HG03175 (cell line): Measurements from ENCODE around the gene PROB1.
"Not testable (repeated sequence)": the region's sequence is repeated elsewhere in the genome, so short reads cannot be mapped to it uniquely, and the experiment has no call there.

Experiments used
- ATAC-seq: cut with Tn5 transposase; IDR thresholded peaks from one replicate; pipeline ENCODE4 v1.9.1; 2021; ENCODE audit warnings: mild to moderate bottlenecking, moderate library complexity; ENCODE audit not compliant: unreplicated experiment

PROB1 gene

DNA sequence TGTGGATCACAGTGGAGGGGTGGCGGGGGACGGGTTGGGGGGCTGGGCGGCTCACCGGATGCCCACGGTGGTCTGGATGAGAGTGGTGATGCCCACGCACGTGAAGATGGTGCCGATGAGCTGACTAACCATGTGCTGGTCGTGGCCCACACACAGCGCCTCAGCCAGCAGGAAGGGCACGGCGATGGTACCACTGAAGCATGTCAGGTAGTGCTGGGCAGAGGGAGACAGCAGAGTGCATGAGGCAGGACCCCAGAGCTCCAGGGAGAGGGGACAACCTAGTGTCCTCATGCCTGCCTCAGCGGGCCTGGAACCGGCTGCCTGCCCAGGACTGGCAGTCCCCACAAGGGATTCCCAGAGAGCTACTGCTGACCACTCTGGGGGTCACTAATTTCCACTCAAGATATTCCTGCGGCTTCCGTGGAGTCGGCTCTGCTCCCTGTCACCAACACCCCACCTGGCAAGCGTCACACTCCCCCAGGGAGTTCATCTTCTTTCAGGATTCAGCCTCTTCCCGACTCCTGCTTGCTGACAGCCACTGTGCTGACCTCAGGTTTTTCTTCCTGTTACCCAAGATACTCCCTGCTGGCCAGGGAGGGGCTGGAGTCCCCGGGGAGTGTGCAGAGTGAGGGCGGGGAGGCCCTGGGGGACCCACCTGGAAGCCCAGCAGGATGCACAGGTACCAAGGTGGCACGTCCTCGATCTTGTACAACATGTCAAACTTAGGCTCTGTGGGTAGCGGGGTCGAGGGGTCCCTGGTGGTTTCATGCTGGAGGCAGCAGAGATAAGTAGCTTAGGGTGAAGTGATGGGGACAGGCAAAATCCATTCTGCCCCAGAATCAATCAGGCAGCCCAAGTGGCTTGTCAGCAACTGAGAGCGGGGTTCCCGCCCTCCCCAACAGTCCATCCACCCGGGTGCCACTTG lies 12.8 kb downstream of the PROB1 start:
- no peak for ATAC-seq

DNA sequence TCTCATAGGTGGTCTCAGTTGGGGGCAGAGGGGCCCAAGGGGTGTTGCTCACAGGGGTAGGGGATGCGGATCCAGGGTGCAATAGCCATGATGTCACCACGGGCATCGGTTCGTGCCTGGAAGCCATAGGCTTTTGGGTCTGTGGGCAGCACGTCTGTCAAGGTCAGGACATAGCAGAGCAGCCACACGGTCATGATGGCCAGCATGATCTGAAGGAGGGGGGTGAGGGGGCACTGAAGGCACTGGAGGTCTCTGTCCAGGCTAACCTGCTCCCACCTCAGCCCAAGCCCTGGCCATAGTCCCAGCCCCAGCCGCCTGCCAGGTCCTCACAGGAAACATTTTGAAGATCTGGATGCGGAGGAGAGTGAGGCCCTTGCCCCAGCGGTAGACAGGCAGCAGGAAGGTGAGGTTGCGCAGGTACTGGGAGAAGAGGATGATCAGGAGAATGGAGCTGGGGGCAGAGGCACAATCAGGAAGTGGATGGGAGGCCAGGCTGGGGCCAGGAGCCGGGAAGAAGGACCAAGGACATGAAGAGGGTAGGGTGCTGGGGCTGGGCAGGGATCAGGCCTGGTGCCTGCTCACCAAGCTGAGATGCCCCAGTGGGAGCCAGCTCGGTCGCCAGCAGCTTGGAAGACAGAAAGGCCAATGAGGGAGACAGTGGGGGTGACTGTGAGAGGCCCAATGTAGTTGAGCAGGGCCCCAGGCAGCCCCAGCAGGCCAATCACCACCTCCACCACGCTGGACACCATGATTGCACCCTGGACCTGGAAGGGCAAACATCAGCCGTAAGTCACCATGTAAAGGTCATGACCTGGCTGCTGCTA lies 15.1 kb downstream of the PROB1 start:
- ATAC-seq = no peak

DNA sequence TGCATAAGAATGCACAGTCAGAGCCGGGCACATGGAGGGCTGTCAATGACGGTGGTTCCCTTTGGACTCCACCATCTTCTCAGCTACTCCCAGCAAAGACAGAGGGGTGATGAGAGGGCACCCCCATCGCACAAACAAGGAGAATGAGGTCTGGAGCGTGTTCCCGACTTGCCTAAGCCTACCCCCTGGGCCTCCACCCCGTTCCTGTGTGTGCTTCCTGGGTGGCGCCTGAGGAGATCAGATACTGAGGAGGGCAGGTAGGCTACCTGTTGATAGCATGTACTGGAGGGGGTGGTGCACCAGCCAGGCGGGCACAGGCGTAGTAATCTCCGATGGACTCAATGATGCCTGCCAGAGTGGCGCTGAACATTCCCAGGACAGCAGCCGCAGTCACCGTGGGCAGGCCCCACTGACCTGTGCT lies 16.0 kb downstream of the PROB1 start:
- ATAC-seq = no peak

DNA sequence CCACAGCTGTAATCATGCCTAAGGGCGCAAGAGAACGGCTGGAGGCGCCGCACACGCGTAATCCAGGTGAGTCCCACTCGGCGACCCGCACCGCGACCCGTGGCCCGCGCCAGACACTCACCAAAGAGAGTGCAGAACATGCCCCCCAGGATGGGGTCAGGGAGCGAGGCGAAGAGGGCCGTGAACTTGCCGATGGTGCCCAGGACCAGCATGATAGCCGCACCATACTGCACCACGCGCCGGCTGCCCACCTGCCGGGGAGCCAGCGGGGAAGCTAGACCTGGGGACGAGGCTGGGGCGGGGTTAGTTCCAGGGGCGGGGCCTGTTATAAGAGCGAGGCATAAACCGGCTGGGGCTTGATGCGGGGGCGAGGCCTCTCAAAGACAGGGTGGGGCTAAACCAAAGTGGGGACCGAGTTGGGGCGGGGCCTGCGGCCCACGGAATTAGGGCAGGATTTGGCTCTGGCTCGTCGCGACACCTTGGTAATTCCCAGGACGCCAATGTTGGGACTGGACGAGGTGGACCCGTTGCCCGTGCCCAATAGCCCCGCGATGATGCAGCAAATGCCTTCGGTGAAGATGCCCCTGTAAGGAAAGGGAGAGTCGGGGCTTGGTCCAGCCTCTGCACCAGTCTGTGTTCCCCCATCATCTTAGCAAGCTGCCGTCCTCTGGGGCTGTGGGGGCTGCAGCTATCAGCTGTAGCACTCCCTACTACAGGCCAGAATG lies 16.6 kb downstream of the PROB1 start:
- ATAC-seq = no peak

DNA sequence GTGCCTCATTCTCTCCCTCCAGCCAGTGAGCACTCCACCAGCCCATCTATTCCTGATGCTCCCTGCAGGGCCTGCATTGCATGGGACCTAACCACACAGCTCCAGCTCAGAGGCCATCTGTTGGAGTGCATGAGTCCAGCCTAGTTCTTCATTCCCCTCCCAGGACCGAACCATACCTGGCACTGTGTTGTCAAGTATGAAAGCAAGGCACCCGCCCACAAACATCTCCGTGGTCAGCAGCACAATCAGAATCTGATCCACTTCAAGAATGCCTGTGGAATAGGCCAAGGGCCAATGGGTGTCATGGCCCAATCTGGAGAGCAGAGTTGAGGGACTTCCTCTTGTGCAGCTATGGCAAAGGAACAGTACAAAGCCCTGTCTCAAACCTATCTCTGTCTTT lies 17.7 kb downstream of the PROB1 start:
- no peak for ATAC-seq

DNA sequence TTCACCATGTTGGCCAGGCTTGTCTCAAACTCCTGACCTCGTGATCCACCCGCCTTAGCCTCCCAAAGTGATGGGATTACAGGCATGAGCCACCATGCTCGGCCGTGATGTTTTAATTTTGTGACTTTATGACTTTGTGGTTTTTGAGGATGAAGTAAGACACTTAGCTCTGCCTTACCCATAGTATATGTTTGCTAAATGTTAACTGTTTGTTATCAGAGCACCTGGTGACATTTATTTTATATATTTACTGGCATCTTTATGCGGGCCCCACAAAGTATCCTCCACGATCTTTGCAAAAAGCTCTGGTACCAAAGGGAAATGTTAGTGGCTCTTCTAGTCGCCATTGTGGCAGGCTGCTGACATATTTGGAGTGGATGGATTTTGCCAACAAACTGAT lies 18.5 kb downstream of the PROB1 start:
- ATAC-seq = no peak

DNA sequence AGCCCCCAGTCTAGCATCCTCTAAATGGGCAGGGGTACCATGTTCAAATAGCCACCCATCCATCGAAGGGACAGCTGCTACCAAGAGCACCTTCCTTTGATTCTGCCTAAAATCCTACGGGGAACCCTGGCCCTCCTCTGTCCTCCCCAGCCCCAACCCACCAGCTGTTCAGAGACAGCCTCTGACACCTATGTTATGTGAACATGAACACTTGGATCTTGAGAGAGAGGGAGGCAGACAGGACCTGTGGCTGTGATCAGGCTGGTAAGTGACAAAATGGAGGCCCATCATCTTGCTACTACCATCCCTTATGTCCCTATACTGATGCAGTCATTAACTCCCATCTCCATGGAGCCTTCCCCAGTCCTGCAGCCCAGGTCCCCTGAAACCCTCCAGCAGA lies 20.0 kb downstream of the PROB1 start:
- ATAC-seq = no peak

DNA sequence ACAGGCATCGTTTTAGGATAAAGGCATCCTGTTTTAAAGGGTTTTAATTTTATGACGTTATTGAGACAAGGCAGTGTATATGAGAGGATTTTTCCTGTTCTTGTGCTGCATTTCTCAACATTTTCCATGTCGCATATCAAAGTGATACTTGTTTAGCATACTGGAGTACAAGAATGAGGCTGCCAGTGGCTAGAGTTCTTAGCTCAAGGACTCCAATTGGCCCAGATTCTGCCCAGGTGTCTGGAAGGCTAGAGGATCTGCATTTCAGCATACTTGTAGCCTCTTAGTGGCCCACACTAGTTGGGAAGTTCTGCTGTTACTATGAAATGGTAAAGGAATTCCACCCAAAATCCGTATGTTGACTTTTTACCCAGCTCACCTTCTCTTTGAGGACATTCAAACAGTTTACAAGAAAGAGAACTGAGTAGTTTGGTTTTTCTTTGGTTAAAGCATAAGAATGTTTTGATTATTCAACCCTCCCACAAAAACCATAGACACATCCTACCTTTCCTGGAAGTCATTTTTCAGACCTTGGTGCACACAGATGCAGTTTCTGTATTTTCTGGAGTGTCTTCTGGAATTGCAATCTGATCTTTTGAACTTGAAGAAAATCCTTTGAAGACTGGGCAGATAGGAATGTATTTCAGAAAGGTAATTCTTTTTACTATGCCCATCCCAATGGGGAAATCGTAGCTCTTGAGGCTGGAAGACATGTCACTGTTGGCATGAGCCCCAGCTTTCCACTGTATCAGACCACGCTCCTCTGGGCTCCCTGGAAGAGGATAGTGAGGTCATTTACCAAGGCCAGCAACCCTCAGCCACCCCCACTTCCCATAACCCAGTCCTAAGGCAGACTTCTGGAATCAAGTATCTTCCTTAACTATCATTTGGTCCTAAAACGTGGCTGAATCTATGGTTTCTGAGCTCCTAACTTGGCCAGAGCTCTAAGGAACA lies 23.1 kb downstream of the PROB1 start:
- no peak for ATAC-seq

DNA sequence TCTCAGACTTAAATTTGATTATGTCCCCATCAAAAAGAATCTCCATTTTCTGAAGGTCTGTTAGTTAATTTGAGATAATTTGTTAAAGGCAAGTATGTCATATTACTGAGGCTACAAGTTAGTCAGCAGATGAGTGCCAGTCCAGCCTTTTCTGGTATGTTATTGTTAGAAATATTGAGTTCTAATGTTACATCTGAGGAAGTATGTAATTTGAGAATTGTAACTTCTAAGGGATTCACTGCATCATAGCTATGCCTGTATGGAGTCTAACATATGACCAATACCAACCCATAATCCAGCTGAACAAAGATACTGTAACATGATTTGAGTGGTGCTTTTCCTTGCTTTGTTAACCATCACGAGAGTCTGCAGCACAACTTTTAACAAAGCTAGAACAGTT lies 25.7 kb downstream of the PROB1 start:
- no peak for ATAC-seq

DNA sequence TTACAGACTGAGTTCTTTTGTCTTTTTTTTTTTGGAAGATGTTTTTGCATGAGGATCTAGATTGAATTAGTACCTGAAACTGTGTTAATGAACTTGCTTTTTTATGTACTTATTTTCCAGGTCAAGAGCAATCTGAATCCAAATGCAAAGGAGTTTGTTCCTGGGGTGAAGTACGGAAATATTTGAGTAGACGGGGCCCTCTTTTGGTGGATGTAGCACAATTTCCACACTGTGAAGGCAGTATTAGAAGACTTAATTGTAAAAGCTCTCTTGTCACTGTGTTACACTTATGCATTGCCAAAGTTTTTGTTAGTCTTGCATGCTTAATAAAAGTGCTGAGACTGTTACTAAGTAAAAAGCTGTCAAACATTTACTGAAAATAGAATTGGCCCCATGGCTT lies 26.3 kb downstream of the PROB1 start:
- ATAC-seq = no peak

DNA sequence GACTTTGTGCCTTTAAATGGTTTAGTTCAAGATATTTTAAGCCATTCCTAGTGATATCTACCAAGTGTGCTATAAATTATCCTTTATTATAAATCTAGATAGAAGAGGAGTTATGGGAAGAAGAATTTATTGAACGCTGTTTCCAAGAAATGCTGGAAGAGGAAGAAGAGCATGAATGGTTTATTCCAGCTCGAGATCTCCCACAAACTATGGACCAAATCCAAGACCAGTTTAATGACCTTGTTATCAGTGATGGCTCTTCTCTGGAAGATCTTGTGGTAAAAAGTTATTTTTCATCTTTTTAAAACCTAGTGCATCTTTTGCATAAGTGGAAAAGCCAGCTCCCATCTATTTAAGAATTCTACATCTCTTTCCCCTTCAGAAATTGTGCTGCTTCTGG lies 30.4 kb downstream of the PROB1 start:
- ATAC-seq = no peak

DNA sequence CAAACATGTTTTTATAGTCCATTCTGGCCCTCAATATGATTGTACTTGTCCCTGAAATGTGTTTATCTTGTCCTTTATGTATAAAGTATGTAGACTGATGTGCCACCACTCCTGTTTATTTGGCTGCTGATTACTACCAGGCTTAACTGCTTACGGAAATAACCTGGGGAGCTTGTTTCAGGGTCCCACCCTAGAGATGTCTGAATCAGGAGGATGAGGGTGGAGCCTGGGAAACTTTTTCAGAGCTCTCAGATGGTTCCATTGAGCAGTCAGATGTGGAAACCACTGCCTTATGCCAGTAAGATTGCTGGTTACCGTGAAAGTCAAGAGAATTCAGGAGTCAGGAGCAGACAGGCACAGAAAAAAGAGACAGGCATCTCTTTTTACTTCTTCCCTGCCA lies 31.0 kb downstream of the PROB1 start:
- ATAC-seq = no peak

DNA sequence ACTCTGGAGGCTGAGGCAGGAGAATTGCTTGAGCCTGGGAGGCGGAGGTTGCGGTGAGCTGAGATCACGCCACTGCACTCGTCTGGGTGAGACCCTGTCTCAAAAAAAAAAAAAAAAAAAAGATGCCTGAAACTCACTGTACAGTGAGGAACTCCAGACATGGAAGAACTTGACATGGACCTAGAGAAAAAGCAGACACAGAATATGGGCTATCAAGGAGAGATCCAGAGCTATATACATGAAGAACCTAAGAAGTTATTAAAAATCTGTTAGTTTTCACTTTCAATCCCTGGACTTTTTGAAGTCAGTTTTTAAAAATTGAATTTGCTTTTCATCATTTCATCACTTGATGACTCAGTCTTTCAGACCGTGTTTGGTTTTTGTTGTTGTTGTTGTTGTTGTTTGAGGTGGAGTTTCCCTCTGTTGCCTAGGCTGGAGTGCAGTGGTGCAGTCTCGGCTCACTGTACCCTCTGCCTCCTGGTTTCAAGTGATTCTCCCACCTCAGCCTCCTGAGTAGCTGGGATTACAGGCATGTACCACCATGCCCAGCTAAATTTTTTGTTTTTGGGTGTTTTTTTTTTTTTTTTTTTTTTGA lies 33.0 kb downstream of the PROB1 start:
- ATAC-seq = no peak

DNA sequence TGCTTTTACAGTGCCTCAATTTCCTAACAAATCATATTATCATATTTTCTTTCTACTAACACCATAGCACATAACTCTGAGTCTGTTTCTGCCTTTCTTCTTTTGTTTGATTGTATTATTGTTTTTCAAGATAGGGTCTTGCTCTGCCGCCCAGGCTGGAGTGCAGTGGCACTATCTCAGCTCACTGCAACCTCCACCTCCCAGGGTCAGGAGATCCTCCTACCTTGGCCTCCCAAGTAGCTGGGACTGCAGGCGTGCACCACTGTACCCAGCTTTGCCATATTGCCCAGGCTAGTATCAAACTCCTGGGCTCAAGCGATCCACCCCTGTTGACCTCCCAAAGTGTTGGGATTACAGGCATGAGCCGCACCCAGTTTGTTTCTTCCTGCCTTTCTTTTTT lies 34.5 kb downstream of the PROB1 start:
- ATAC-seq = no peak

DNA sequence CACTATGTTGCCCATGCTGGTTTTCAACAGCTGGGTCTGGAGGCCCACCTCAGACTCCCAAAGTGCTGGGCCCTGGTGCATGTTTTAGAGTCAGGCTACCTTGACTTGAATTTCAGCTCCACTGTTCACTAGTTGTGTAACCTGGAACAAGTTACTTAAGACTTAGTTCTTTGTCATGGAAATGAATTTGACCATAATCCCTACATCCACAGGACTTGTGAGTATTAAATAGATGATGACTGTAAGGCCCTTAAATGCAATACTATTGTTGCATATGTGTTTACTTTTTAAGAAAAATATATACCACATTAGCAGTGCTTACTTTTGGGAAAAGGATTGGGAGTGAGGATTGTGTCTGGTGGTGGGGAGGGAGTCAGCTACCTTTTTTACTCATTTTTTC lies 36.8 kb downstream of the PROB1 start:
- ATAC-seq = no peak

DNA sequence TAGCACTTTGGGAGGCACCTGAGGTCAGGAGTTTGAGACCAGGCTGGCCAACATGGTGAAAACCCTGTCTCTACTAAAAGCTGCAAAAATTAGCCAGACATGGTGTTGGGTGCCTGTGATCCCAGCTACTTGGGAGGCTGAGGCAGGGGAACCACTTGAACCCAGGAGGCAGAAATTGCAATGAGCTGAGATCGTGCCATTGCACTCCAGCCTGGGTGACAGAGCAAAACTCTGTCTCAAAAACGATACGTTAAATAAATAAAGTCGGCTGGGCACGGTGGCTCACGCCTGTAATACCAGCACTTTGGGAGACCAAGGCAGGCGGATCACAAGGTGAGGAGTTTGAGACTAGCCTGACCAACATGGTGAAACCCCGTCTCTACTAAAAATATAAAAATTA lies 39.0 kb downstream of the PROB1 start:
- not testable (repeated sequence) for ATAC-seq

DNA sequence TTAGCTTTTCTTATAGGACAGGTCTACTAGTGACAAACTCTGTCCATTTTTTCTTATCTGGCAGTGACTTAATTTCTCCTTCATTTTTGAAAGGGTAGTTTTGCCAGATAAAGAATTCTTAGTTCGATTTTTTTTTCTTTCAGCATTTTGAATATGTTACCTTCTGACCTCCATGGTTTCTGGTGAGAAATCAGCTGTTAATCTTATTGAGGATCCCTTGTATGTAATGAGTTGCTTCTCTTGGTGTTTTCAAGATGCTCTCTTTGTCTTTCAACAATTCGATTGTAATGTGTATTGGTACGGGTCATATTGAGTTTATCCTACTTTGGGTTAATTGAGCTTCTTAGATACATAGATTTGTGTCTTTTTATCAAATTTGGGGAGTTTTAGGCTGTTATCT lies 40.7 kb downstream of the PROB1 start:
- no peak for ATAC-seq

DNA sequence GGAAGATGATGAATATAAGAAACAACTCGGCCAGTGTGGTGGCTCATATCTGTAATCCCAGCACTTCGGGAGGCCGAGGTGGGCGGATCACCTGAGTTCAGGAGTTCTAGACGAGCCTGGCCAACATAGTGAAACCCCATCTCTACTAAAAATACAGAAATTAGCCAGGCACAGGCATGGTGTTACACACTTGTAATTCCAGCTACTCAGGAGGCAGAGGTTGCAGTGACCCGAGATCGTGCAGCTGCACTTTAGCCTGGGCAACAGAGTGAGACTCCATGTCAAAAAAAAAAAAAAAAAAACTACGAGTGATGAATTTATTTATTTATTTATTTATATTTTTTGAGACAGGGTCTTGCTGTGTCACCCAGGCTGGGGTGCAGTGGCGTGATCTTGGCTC lies 47.0 kb downstream of the PROB1 start:
- not testable (repeated sequence) for ATAC-seq

DNA sequence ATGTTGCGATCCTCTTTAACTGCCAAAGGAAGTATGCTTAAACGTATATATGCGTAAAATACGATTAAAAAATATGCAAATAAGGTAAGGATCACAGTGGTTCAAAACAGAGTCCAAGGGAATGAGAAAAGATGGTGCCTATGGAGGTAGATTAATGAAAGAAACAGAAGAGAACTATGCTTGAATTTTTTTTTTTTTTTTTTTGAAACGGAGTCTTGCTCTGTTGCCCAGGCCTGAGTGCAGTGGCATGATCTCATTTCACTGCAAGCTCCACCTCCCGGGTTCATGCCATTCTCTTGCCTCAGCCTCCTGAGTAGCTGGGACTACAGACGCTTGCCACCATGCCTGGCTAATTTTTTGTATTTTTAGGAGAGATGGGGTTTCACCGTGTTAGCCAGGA lies 49.5 kb downstream of the PROB1 start:
- ATAC-seq = not testable (repeated sequence)

DNA sequence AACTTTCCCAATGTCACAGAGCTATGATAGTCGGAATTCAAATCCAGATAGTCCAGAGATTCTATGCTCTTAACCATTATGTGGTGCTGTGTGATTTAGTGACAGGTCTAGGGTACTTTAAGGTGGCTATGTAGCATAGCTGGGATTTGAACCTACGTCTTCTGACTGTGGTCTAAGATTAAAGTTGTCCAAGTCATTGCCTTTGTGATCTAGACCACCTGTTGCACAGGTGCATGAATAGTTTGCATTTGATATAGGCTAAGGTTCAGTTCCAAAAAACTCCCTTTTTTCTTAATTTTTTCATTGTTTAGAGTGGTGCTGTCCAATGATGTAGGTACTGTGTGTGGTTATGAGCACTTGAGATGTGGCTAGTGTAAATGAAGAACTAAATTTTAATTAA lies 50.7 kb downstream of the PROB1 start:
- ATAC-seq = no peak
